Stimulated activated CD4-positive, alpha-beta T cell treated with anti-CD3 and anti-CD28 coated beads, Interleukin-15, amount 100 ng/mL, for 1 hour (primary cell): ENCODE data around the gene CRISP2.

Experiments
- DNase-seq, 2 donors: peaks; one replicate each; pipeline ENCODE4 v3.0.0-alpha.2; 2020; ENCODE audit warnings: low read depth in 1 of 2, low spot score in 1 of 2

CRISP2 gene

DNA sequence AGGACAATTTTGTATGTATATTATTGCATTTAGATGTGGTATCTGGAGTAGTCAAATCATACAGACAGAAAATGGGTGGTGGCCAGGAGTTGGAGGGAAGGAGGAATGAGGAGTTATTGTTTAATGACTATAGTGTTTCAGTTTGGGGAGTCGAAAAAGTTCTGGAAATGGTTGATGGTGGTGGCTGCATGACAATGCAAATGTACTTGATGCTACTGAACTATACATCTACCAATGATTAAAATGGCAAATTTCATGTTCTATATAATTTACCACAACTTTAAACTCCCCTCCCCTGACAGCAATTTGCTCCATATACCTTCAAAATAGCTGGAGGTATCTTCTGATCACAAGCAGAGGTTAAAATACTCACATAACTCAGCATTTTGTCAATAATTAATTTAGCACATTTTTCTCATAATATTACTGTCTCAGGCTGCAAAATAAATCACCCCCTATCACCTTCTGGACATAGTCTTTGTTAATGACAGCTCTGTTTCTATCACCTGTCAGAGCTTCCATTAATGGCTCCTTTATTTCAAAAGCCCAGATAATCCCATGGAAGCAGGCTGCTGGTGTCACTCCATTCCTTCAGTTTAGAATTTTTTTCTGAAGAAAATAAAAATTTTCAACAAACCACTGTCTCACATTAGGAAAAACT, 51.0 kb downstream of the CRISP2 start:
- DNase-seq: no peak

- no peak for DNase-seq
Measured at GRCh38 chr6:49653942-49654341, 59.4 kb downstream of the CRISP2 start.

- DNase-seq: no peak
Measured at GRCh38 chr6:49653438-49653837, 59.9 kb downstream of the CRISP2 start.

GRCh38 chr6:49651239-49651638, 62.1 kb downstream of the CRISP2 start:
- DNase-seq: no peak

DNA sequence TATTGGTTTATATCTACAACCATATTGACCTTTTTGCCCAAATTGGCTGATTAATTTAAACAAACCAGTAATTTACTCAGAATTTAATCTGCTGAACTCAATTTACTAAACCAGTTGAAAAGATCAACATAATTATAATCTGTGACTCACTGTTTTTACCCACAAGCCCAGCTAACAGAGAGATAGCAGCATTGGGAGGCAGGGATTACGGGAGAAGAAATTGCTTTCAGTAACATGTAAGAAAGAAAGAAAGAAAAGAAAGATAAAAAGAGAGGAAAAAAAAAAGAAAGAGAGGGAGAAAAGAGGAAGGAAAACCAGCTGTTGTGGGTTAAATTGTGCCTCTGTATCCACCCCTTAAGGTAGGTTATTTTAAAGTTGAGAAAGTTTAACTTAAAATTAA, 63.4 kb downstream of the CRISP2 start:
- DNase-seq: no peak

DNA sequence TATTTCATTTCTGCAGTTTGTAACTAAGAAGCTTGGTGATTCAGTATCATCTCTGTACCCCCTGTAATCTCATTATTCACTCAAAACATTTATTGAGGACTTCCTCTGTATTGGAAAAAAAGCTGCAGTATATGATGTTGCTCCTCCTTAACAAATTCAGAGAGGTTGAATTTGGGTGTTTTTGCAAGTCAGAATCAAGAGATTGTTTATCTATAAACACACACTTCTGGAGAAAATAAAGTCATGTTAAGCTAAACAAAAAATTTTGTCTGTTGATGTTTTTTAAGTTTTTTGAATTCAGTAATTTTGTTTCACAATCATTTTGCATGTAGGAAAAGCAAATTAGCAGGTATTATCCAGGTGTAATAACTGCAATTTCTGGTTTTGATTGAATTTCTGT, 65.3 kb downstream of the CRISP2 start:
- no peak for DNase-seq

DNA sequence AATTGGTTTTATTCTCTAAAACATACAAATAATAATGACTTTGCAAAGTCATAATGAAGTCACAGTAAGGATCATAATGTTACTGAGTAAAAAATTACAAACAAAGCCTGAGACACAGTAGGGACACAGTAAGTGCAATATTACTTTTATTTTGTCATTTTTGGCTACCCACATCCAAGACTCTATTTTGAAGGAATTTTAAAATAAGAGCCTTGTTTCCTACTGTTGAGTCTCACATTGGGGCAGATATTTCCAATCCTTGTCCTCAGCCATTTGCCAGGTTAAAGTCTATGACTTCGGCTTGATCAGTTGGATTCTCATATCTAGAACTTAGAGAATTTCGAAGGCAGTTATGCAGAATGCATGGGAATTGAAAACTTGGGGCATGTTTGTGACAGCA, 65.9 kb downstream of the CRISP2 start:
- DNase-seq: no peak

- DNase-seq: no peak
Measured at GRCh38 chr6:49646942-49647341, 66.4 kb downstream of the CRISP2 start.

GRCh38 chr6:49646130-49646824, 67.1 kb downstream of the CRISP2 start:
- no peak for DNase-seq

- no peak for DNase-seq
Measured at GRCh38 chr6:49645139-49645538, 68.2 kb downstream of the CRISP2 start.
